HG03139 (cell line): Measurements from ENCODE around the gene TAS2R13.

Source experiments
- ATAC-seq: cut with Tn5 transposase; IDR thresholded peaks from one replicate; pipeline ENCODE4 v1.9.1; 2021; ENCODE audit not compliant: unreplicated experiment

Gene TAS2R13

GRCh38 chr12:10873378-10873777 is 36.0 kb downstream of the TAS2R13 start:
- ATAC-seq = no peak

GRCh38 chr12:10867381-10867780 is 42.0 kb downstream of the TAS2R13 start:
- no peak for ATAC-seq

- ATAC-seq = no peak
Observed at GRCh38 chr12:10863512-10864218, 45.7 kb downstream of the TAS2R13 start.

- ATAC-seq = no peak
Observed at GRCh38 chr12:10861366-10861765, 48.0 kb downstream of the TAS2R13 start.
